NB4 (cell line): ENCODE measurements around the gene UBL4B.

ENCODE experiments used
- MYC ChIP-seq: IDR thresholded peaks from 2 replicates; pipeline ENCODE4 v1.6.1; 2011; ENCODE audit warnings: low read depth, low read length
- TF ChIP-seq, protein P1 (sequence below): IDR thresholded peaks from one replicate; pipeline ENCODE4 v1.5.1; 2012; ENCODE audit warnings: low read depth, low read length

DNA sequence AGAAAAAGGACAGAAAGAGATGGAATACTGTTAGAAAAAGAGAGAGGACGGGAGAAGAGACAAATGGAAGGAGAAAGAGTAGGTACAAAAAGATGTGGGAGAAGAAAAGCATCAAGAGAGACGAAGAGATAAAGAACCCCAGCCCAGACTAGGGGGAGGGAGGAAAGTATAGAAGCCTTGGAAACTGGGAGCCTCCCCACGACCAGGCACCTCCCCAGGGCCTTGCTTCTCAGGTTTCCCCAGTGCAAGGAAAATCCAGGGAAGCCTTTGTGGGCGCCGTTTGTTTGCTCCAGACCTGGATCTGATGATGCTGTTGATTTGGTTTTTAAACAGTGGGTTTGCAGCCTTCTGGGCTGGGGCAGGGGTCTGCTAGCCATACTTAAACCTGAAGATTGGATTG is 26.6 kb upstream of the UBL4B start:
- TF ChIP-seq, protein P1, sequence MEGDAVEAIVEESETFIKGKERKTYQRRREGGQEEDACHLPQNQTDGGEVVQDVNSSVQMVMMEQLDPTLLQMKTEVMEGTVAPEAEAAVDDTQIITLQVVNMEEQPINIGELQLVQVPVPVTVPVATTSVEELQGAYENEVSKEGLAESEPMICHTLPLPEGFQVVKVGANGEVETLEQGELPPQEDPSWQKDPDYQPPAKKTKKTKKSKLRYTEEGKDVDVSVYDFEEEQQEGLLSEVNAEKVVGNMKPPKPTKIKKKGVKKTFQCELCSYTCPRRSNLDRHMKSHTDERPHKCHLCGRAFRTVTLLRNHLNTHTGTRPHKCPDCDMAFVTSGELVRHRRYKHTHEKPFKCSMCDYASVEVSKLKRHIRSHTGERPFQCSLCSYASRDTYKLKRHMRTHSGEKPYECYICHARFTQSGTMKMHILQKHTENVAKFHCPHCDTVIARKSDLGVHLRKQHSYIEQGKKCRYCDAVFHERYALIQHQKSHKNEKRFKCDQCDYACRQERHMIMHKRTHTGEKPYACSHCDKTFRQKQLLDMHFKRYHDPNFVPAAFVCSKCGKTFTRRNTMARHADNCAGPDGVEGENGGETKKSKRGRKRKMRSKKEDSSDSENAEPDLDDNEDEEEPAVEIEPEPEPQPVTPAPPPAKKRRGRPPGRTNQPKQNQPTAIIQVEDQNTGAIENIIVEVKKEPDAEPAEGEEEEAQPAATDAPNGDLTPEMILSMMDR = no peak
- no peak for TF ChIP-seq MYC
